Aorta (tissue), 5 donors: ENCODE measurements around the gene C13orf42. TPM values are rescaled to one million over a fixed set of nuclear protein-coding genes. Genes with fewer than 3 reads are reported as not detected.

ENCODE experiments used
- ATAC-seq: fragments of 200-7000 bp; cut with Tn5 transposase; one replicate; pipeline ENCODE4 v1.9.1; 2022; ENCODE audit warnings: moderate library complexity; ENCODE audit not compliant: low FRiP score
- DNase-seq, 2 donors: peaks; one replicate each; pipeline ENCODE4 v3.0.0-alpha.2; 2020
- H3K27ac ChIP-seq, 2 donors: one replicate each; pipeline ENCODE4 v1.5.1; 2013; ENCODE audit warnings: low read length in 2 of 2, mild to moderate bottlenecking in 2 of 2, moderate library complexity in 2 of 2, control low read depth in 1 of 2, inconsistent platforms in 1 of 2, low read depth in 1 of 2
- H3K27me3 ChIP-seq, 2 donors: one replicate each; pipeline ENCODE4 v1.6.1; 2013; ENCODE audit warnings: control low read depth in 1 of 2, low read length in 1 of 2, mild to moderate bottlenecking in 1 of 2, moderate library complexity in 1 of 2; ENCODE audit not compliant: insufficient read depth in 2 of 2, control insufficient read depth in 1 of 2
- H3K36me3 ChIP-seq, 2 donors: one replicate each; pipeline ENCODE4 v1.6.1; 2013; ENCODE audit warnings: control low read depth in 1 of 2, low read length in 1 of 2, mild to moderate bottlenecking in 1 of 2; ENCODE audit not compliant: insufficient read depth in 2 of 2, control insufficient read depth in 1 of 2
- H3K4me1 ChIP-seq, 2 donors: one replicate each; pipeline ENCODE4 v1.6.1; 2013; ENCODE audit warnings: low read length in 2 of 2, control low read depth in 1 of 2, mild to moderate bottlenecking in 1 of 2, moderate library complexity in 1 of 2; ENCODE audit not compliant: insufficient read depth in 2 of 2, control insufficient read depth in 1 of 2
- H3K4me3 ChIP-seq, 2 donors: one replicate each; pipeline ENCODE4 v1.5.1; 2013; ENCODE audit warnings: low read length in 2 of 2, control low read depth in 1 of 2, mild to moderate bottlenecking in 1 of 2
- H3K9me3 ChIP-seq: one replicate; pipeline ENCODE4 v1.6.1; 2013; ENCODE audit warnings: mild to moderate bottlenecking, low read length; ENCODE audit not compliant: control insufficient read depth
- WGBS, 2 donors: extraction: QIAGEN DNeasy Blood & Tissue Kit; methylation state at CpG; one replicate each; pipeline ENCODE4 v1.1.7; 2013; 5-methylcytosine and 5-hydroxymethylcytosine counted together
- intact Hi-C, 2 donors: fragments of 100-400 bp; cut with DNase I; formaldehyde crosslinking; loops; one replicate each; pipeline versions ENCODE4 v1.14.2 to v1.15.0; 2022
- polyA plus RNA-seq, 2 donors: library from polyadenylated mRNA; stranded (reverse); fragments of 200-250 nt; gene quantifications; one replicate each; pipeline ENCODE4 v1.2.3, GENCODE V29; 2013
- total RNA-seq, 2 donors: library from RNA; stranded (reverse); fragmentation: NEBNext Ultra II Directional; extraction: Animal tissue kit (Norgen Biotek cat#: 25700); gene quantifications; one replicate each; pipeline ENCODE4 v1.2.1, GENCODE V29; 2021
- donor health status: healthy with polysubstance abuse.
- donor health status: Bipolar disorder and iron deficiency.
- donor health status: DM: no; HTN: no; CAD: no.
- donor health status: DM: no; HTN: no; CAD: no.
- donor health status: DM: yes; HTN: yes; CAD: no.

The C13orf42 gene
- total and polyA plus RNA-seq, 4 donors = not detected

GRCh38 chr13:51035469-51035868, 75.6 kb downstream of the C13orf42 start:
- Histone ChIP-seq H3K4me3 (no peak overlapping the region), H3K27ac (no peak overlapping the region)
- no peak for ATAC-seq

GRCh38 chr13:51034906-51035305, 76.2 kb downstream of the C13orf42 start:
- H3K27ac ChIP-seq = no peak overlapping the region
- WGBS, 2 donors = 95 to 97% methylated on average over 3 of the region's 3 CpGs
- no peaks in the 10 kb centered on the region for H3K4me1 ChIP-seq
- DNase-seq = no peak
- H3K9me3 ChIP-seq = no peaks in the 10 kb centered on the region
- H3K27me3 ChIP-seq = no peaks in the 10 kb centered on the region
- intact Hi-C loops = no loop called here
- no peak overlapping the region for H3K4me3 ChIP-seq
- H3K36me3 ChIP-seq = no peaks in the 10 kb centered on the region
- no peak for ATAC-seq

More at GRCh38 chr13:51035469-51035868, 75.6 kb downstream of the C13orf42 start:
- Histone ChIP-seq H3K9me3 (no peaks in the 10 kb centered on the region), H3K4me1 (no peaks in the 10 kb centered on the region), H3K27me3 (no peaks in the 10 kb centered on the region), H3K36me3 (no peaks in the 10 kb centered on the region)
- WGBS, 2 donors = 92 to 96% methylated on average over 4 of the region's 4 CpGs
- no peak for DNase-seq
- intact Hi-C loops = no loop called here

GRCh38 chr13:51033421-51034185, 77.5 kb downstream of the C13orf42 start:
- H3K9me3 ChIP-seq = no peaks in the 10 kb centered on the region
- no peak overlapping the region for H3K27ac ChIP-seq
- intact Hi-C loops = no loop called here
- no peak overlapping the region for H3K4me3 ChIP-seq
- no peaks in the 10 kb centered on the region for H3K27me3 ChIP-seq
- no peak for ATAC-seq
- H3K36me3 ChIP-seq = no peaks in the 10 kb centered on the region
- DNase-seq = no peak
- 72 to 73% methylated on average over 5 of the region's 5 CpGs for WGBS, 2 donors
- no peaks in the 10 kb centered on the region for H3K4me1 ChIP-seq

- H3K4me3 ChIP-seq = no peak overlapping the region
- no peaks in the 10 kb centered on the region for H3K27me3 ChIP-seq
- ATAC-seq (no peak), DNase-seq (no peak)
- H3K27ac ChIP-seq = no peak overlapping the region
- H3K4me1 ChIP-seq = no peaks in the 10 kb centered on the region
- no peaks in the 10 kb centered on the region for H3K36me3 ChIP-seq
- WGBS, 2 donors = 94 to 95% methylated on average over 3 of the region's 3 CpGs
- intact Hi-C loops = no loop called here
- no peaks in the 10 kb centered on the region for H3K9me3 ChIP-seq
These were observed 78.2 kb downstream of the C13orf42 start for GRCh38 chr13:51032831-51033230.

Other genes with a start within 250 kb of the C13orf42 start
- gene RNASEH2B, start 201.5 kb downstream of the C13orf42 start, total RNA-seq = 10 to 100 TPM; 27.7 to 36.6 TPM
- 10 to 100 TPM; 46.5 to 72.0 TPM for gene RNASEH2B, start 201.5 kb downstream of the C13orf42 start, polyA plus RNA-seq
- gene FAM124A, start 111.1 kb upstream of the C13orf42 start, total RNA-seq = 1 to 10 TPM; 7.2 to 9.2 TPM
- gene FAM124A, start 111.1 kb upstream of the C13orf42 start, polyA plus RNA-seq = 1 to 10 TPM; 1.6 to 1.7 TPM
- gene SERPINE3, start 228.4 kb upstream of the C13orf42 start, total RNA-seq = not detected
- gene SERPINE3, start 228.4 kb upstream of the C13orf42 start, polyA plus RNA-seq = not detected